DMS79 (cell line): ENCODE results near the gene PLB1.
"Not testable (repeated sequence)": the region's sequence is repeated elsewhere in the genome, so short reads cannot be mapped to it uniquely, and the experiment has no call there.

Experiments
- DNase-seq: peaks from one replicate; lab custom pipeline; 2025; lab: John Stamatoyannopoulos, UW

Gene PLB1

GRCh38 chr2:28647682-28648081 lies 151.8 kb downstream of the PLB1 start:
- DNase-seq: no peak

DNA sequence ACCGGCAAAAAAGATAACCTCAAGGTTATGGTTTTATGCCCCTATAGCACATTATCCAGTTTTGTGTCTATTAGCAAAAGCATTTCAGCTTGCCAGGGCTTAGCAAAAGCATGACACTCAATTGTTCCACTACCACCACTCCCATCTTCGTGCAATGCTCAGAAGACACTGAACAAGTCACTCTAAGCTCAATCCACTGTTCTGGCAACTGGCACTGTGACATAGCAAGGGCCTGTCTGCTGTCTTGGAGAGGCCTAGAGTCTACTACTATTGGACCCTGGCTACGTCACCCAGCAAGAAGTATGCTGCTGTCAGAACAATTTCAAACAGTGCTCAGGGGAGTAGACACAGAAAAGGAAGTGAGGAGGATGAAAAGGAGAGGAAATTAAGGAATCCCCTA lies 152.3 kb downstream of the PLB1 start:
- DNase-seq: no peak

DNA sequence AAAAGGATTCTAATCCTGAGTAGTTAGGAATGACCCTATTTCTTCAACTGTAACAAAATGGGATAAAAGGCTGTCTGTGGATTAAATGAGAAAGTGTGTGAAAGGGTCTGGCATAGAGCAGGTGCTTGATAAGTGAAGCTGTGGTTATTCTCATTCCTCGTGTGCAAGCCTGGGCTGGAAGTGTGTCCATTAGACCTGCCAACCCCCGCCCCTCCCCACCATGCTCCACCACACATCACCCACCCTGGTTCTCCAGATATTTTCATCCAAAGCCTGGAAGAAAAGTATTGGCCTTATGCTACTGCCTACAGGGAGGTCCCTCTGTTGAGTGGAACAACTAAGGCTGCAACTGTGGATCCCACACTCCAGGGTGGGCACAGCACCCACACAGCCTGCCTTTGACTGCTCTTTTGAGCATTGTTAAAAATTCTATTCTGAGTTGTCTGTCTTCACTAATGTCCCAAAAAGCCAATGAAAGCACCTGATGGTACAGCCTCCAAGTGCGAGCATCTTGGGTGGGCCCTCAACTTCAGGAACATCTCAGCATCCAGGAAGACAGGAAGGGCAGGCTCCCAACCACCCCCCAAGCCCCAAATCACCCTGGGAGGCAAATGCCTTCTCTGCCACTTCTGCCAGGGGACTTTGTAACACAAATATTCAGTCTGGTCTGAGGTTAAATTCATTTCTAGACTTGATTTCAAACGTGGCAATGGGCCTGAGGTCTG lies 153.0 kb downstream of the PLB1 start:
- no peak for DNase-seq

DNA sequence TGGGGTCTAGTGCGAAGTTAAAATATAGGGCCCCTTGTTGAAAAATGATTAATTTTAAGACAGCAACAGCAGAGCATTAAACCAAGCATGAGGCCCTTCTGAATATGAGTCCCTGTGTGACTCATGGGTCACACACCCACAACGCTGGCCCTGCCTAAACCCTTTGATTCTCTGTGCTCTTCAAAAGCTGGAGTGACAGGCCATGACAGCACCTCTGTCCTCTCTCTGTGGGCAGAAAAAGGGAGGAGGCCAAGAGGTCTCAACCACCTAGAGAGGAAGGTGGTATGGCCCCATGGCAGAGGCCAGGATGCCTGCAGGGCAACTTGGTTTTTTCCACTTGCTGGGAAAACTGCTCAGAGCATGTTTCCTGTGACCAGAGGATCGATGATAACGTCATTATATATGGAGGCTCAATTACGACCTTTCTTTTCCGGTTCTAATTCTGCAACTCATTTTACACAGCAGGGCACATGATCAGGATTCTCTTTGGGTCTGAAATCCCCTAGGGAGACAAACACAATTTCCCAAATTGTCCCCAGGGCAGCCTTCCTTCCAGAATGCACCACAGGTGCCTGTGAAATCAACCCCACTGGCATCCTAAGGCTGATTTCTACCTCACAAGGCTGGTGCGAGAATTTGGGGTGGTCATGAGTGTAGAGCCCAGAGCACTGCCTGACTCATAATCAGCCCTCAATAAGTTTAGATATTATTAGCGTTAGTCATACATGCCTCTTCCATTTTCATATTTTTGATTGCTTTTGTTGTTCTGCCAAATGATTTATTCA lies 153.8 kb downstream of the PLB1 start:
- no peak for DNase-seq

GRCh38 chr2:28650266-28650584 lies 154.4 kb downstream of the PLB1 start:
- DNase-seq: no peak

DNA sequence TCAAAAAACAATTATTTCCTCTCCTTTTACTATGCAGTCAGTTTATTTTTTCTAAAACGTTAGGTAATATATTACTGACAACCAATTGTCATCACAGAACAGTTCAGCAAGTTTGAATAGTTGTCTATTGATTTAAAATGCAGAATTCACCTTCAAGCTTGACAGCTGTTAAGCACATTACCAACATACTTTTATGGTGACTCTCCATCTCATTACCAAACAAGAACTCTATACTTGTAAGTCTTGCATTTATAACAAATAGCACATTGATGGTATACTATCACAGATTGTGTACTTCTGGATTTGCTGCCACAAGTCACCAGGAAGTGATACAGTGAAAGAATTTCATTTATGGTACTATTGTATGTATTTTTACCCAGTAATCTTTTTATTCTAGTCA lies 156.4 kb downstream of the PLB1 start:
- DNase-seq: no peak

GRCh38 chr2:28653892-28654662 lies 158.2 kb downstream of the PLB1 start:
- DNase-seq: no peak

GRCh38 chr2:28654663-28655320 lies 158.9 kb downstream of the PLB1 start:
- DNase-seq: no peak

DNA sequence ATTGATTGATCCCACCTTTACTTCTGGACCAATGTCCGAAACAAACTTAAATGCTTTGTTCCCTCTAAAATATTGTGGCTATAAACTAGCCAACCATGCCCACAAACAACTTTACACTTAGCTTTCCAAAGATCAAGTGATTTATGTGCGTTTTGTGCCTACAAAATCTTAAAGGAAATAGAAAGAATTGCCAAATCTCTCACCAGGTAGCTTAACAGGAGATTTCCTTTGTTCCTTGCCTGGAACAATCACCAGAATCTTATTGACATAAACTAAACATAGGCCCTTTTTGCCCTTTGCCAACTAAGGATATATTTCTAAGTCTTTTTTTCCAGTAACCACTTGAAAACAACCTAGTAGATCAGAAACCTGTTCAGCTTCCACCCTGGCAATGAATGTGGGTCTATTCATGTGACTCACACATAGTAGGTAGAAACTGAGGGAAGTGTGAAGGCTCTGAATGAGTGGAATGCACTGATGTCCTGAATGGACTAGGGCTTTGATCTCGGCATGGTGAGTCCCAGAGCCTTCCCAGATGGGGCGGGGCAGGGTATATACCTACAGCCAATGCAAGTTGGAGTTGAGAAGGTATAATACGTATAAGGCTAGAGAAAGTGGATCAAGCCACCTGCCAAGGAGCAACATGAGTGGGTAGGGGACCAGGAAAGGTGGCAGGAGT lies 161.2 kb downstream of the PLB1 start:
- no peak for DNase-seq

- DNase-seq: no peak
Measured at GRCh38 chr2:28658369-28658768, 162.5 kb downstream of the PLB1 start.

GRCh38 chr2:28659127-28659526 lies 163.3 kb downstream of the PLB1 start:
- no peak for DNase-seq

DNA sequence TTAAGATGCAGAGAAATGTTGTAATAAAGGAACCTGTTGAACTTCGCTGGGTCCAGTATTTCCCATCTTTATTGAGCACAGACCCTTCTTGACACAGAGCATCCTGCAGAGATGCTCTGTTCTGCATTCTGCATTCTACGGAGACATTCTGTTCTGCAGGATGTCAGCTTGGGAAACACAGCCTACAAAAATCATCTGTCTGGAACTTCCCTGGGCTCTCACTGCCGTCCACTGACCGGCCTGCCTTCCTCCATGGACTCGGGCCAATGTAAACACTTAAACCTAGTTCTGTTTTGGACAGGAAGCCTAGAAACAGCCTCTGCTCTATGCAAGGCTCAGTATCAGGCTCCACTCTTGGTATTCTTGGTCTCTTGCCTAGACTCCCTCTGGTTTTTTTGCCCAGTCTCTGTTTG lies 165.7 kb downstream of the PLB1 start:
- DNase-seq: peak; percentile 6

- no peak for DNase-seq
Measured at GRCh38 chr2:28662044-28662443, 166.2 kb downstream of the PLB1 start.

GRCh38 chr2:28662468-28663181 lies 166.8 kb downstream of the PLB1 start:
- DNase-seq: no peak

DNA sequence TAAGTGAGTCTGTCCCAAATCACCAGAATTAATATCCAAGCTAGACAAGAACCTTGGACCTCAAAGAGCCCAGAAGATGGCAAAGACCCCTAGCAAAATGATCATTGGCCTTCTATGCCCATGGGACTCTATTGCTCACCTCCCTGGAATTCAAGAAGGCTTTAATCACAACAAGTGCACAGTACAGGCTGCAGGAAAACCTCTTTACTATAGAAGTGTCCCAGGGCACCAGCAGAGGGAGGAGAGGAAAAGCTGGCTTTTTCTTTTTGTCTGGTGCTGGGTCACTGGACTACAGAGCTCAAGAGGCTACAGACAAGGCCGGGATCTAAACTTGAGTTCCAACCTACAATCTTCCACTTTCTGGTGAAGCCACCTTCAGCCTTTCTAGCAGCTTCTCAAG lies 167.5 kb downstream of the PLB1 start:
- no peak for DNase-seq

DNA sequence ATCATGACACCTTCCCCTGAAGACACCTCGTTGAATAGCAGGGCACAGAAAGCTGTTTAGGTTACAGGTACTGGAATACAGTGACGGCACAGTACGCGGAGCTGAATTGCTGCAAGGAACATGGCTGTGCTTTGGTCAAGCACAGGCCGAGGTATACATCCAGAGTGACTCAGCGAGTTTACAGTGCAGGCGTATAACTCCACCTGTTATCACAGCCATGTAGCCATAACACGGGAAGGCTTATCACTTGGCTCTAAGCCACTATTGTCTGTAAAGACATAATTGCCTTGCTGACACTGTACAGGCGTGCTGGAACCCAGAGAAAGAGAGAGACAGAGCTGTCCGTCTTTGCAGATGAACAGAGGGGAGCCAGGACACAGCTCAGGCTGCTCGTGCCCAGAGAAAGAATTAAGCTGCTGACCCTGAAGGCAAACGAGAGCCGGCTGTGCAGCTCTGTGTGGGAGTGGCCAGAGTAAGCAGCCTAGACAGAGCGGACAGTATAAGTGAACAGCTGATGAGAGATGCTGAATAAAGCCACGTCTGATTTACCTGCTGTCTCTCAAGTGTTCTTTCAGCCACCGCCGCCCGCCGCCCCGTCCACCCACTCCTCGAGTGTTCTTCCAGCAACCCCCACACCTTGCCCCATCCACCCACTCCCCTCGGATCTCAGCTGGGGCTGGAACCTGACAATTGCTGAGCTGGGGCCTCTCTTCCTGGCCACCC lies 168.4 kb downstream of the PLB1 start:
- DNase-seq: no peak

DNA sequence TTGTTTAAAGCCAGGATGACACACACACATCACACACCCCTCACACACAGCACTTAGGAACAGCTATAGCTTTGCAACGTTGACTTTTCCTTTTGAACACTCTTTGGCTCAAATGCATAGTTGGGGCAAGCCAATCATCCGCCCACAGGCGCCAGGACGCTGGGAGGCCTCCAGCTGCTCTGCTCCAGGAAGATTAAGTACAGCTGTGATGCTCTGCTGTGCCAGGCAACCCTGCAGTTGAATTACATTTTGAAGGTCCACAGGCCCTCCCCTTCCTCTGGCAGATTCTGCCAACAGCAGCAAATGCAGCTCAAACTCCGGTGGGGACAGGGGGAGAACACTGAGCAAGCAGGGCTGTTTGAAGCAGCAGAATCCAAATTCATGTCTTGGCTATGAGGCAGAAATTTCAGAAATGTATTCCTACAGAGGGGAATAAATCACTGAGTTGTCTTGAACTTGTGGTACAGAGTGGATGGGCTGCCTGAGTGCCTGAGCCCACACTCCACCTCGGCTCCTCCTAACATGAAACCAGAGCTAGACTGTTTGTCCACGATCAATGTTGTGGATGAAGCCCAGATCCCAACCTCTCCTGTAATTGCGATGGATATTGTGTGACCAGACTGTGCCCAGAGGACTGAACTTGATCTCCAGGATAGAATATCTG lies 169.3 kb downstream of the PLB1 start:
- no peak for DNase-seq

DNA sequence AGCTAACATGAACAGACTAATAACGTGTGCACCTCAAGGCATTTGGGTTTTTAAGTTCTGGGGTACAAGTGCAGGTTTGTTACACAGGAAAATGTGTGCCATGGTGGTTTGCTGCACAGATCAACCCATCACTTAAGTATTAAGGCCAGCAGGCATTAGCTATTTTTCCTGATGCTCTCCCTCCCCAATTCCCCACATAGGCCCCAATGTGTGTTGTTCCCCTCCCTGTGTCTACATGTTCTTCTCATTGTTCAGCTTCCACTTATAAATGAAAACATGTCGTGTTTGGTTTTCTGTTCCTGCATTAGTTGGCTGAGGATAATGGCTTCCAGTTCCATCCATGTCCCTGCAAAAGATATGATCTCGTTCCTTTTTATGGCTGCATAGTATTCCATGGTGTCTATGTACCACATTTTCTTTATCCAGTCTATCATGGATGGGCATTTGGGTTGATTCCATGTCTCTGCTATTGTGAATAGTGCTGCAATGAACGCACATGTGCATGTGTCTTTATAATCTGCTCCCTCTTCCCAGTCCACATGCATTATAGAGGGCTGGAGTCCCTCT lies 170.0 kb downstream of the PLB1 start:
- DNase-seq: not testable (repeated sequence)

- no peak for DNase-seq
Measured at GRCh38 chr2:28666496-28667184, 170.8 kb downstream of the PLB1 start.
